ENCODE measurements around the gene CXCL11. TPM values are rescaled to one million over a fixed set of nuclear protein-coding genes. Genes with fewer than 3 reads are reported as not detected.

The CXCL11 gene
- total RNA-seq, 2 experiments from 2014 or later, result not detected

DNA sequence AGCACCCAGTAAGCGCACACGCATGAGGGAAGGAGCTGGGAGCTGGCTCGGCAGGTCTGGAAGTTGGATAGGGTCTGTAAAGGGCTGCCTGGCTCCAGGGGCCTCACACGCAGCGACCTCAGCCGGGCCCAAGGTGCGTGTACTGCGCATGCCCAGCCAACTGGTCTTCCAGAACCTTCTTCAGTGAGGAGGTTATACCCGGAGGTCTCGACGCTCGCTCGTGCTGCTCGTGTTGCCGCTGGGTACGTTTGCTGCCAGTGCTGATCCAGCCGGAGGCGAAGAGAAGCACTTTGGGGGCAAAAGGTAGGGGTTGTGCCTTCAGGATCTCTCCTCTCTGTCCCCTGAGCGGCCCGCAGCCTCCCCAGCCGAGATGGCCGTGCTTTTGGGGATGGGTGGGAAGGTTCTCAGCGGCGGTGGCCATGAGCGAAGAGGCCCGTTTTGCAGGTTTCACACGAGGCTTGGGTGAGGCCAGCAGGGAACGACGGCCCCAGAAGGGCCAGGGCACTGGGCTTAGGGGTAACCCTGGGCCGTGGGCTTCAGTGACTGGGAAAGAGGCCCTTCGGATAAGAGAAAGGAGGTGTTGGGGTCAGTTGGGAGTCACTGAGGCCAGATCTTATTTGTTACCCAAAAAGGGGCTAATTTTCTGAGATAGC, 24.7 kb downstream of the CXCL11 start:
- DNase-seq (no peak), ATAC-seq (no peak)
- Mint-ChIP-seq H3K27me3 (peaks cover 14% of the 10 kb centered on the region), H3K36me3 (ENCODE audit: low read depth) (no peaks in the 10 kb centered on the region), H3K4me3 (no peak overlapping the region), H3K27ac (no peak overlapping the region), H3K4me1 (ENCODE audit: low read depth) (no peaks in the 10 kb centered on the region), H3K9me3 (no peaks in the 10 kb centered on the region)
- TF ChIP-seq, protein P1, sequence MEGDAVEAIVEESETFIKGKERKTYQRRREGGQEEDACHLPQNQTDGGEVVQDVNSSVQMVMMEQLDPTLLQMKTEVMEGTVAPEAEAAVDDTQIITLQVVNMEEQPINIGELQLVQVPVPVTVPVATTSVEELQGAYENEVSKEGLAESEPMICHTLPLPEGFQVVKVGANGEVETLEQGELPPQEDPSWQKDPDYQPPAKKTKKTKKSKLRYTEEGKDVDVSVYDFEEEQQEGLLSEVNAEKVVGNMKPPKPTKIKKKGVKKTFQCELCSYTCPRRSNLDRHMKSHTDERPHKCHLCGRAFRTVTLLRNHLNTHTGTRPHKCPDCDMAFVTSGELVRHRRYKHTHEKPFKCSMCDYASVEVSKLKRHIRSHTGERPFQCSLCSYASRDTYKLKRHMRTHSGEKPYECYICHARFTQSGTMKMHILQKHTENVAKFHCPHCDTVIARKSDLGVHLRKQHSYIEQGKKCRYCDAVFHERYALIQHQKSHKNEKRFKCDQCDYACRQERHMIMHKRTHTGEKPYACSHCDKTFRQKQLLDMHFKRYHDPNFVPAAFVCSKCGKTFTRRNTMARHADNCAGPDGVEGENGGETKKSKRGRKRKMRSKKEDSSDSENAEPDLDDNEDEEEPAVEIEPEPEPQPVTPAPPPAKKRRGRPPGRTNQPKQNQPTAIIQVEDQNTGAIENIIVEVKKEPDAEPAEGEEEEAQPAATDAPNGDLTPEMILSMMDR (IDR thresholded peaks at IDR 0.05), result no peak
- ChIA-PET POLR2A (no interaction called here), CTCF (no interaction called here)
- intact Hi-C loops (cut with micrococcal nuclease), result no loop called here

DNA sequence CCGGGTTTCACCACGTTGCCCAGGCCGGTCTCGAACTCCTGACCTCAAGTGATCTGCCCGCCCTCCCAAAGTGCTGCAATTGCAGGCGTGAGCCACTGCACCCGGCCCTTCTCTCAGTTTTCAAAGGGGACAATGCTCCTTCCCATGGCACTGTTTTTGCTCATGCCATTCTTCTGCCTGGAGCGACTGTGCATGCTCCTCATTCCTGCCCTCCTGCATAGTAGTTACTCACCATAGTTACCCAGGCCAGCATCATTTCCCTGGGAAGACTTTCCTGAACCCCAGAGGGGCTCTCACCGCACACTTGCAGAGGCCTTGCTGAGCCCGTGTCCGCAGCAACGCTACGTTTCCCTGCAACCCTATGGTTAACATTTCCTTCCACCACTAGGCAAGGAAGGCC, 25.3 kb downstream of the CXCL11 start:
- intact Hi-C loops (cut with micrococcal nuclease), result no loop called here
- no peaks in the 10 kb centered on the region for H3K36me3 Mint-ChIP-seq (ENCODE audit: low read depth)
- ATAC-seq, result no peak
- DNase-seq, result no peak
- POLR2A ChIA-PET, result interaction anchor here (0.5 kb wide), 1 partner anchor 14 kb away, joined by 3 read pairs; no protein-coding TSS in a partner anchor
- CTCF ChIA-PET, result no interaction called here
- H3K27ac Mint-ChIP-seq, result no peak overlapping the region
- no peaks in the 10 kb centered on the region for H3K4me1 Mint-ChIP-seq (ENCODE audit: low read depth)
- TF ChIP-seq, protein P1 (IDR thresholded peaks at IDR 0.05), result no peak
- H3K27me3 Mint-ChIP-seq, result peaks cover 18% of the 10 kb centered on the region
- no peak overlapping the region for H3K4me3 Mint-ChIP-seq
- no peaks in the 10 kb centered on the region for H3K9me3 Mint-ChIP-seq

DNA sequence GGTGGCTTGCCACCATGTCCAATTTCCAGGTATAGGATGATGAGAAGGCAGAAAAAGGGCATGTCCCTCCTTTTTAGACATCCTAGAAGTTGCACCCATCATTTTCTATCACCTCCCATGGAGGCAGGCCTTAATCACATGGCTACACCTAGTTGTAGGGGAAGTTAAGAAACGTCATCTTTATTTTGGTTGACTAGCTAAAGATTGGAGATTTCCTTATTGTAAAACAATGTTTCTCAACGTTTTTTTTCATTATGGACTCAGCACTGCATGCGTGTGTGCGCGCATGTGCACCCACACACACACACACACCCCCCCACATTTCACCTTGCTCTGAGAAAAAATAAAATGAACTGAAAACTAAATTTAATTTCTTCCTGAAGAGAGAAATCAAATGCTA, 26.6 kb downstream of the CXCL11 start:
- H3K27me3 Mint-ChIP-seq, result peaks cover 17% of the 10 kb centered on the region
- DNase-seq, result no peak
- no peak overlapping the region for H3K27ac Mint-ChIP-seq
- no peaks in the 10 kb centered on the region for H3K36me3 Mint-ChIP-seq (ENCODE audit: low read depth)
- ATAC-seq, result no peak
- TF ChIP-seq, protein P1 (IDR thresholded peaks at IDR 0.05), result no peak
- H3K9me3 Mint-ChIP-seq, result no peaks in the 10 kb centered on the region
- ChIA-PET POLR2A (no interaction called here), CTCF (interaction anchor here (0.7 to 1.4 kb wide), 3 partner anchors 12 to 356 kb away, joined by 3 read pairs; no protein-coding TSS in a partner anchor)
- no peaks in the 10 kb centered on the region for H3K4me1 Mint-ChIP-seq (ENCODE audit: low read depth)
- H3K4me3 Mint-ChIP-seq, result no peak overlapping the region
- intact Hi-C loops (cut with micrococcal nuclease), result no loop called here

DNA sequence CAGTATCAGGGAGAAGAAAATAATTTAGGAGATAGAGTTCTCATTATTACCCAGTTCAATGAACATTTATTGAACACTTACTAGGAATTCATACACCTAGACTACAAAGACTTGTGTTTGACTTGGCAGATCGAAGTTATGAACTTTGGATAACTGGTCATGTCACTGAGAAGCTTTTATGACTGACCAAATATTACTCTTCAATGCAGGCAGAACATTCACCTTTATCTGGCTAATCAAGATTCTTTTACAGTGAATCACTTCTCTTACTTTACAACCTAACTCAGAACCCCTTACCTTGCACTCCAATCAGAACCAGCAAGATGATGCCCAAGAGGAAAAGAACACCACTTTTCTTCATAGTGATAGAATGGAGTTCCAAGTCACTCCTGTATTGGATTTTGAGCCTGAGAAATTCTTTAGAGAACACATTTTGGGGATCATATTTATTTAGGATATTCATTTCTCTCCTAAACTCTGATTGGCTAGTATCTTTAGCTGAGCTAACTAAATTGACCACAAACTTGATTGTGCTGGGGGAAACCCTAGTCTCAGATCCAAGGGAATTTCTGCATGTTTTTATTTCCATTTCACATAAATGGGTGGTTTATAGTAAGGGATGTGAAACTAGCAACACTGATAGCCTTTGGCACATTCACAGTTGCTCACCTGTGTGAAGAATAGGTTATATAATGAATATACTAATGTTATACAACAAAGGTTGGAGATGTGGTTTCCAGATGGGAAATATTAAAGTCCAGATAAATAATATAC, 28.6 kb downstream of the CXCL11 start, which contains the start of gene CXCL9:
Gene CXCL9, minus strand, starts transcription at position 421 of the 774 bp plus-strand sequence. Its CDS starts 60 bp downstream, at position 361.
- H3K9me3 Mint-ChIP-seq, result no peaks in the 10 kb centered on the region
- POLR2A ChIA-PET, result no interaction called here
- H3K27me3 Mint-ChIP-seq, result peaks cover 16% of the 10 kb centered on the region
- CTCF ChIA-PET, result interaction anchor here (1.4 kb wide), 1 partner anchor 11 kb away, joined by 3 read pairs; no protein-coding TSS in a partner anchor
- TF ChIP-seq, protein P1 (IDR thresholded peaks at IDR 0.05), result no peak
- H3K4me3 Mint-ChIP-seq, result no peak within 1 kb of the TSS
- intact Hi-C loops (cut with micrococcal nuclease), result no loop called here
- H3K4me1 Mint-ChIP-seq (ENCODE audit: low read depth), result peaks cover 4% of the 10 kb centered on the region
- H3K27ac Mint-ChIP-seq, result no peak within 1 kb of the TSS
- ATAC-seq, result no peak
- no peak for DNase-seq
- H3K36me3 Mint-ChIP-seq (ENCODE audit: low read depth), result no peaks in the 10 kb centered on the region

DNA sequence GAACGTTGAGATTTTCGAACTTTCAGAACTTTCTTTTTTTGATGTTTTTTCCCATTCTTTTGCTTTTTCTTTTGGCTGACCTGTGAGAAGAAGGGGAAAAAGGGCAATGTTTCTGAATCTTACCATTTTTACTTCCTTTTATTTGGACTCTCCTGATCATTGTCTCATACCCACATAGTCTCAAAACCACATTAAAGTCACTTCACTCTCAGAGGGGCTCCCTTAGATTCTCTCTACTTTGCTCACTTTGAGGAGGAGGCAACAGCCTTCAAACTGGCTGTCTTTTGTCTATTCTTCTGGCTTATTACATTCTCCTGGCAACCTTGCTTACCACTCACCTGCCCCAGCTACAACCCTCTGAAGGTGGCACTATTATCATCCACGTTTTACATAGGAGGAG, 32.2 kb downstream of the CXCL11 start:
- H3K27ac Mint-ChIP-seq, result no peak overlapping the region
- no peak for DNase-seq
- H3K27me3 Mint-ChIP-seq, result peaks cover 10% of the 10 kb centered on the region
- no peaks in the 10 kb centered on the region for H3K36me3 Mint-ChIP-seq (ENCODE audit: low read depth)
- no peaks in the 10 kb centered on the region for H3K9me3 Mint-ChIP-seq
- ChIA-PET CTCF (interaction anchor here (1.5 to 2.8 kb wide), 2 partner anchors 8 to 60 kb away, joined by 4 to 10 read pairs; no protein-coding TSS in a partner anchor), POLR2A (no interaction called here)
- intact Hi-C loops (cut with micrococcal nuclease), result no loop called here
- no peak for ATAC-seq
- TF ChIP-seq, protein P1 (IDR thresholded peaks at IDR 0.05), result no peak
- H3K4me1 Mint-ChIP-seq (ENCODE audit: low read depth), result peaks cover 4% of the 10 kb centered on the region
- no peak overlapping the region for H3K4me3 Mint-ChIP-seq
